Prostate gland (tissue), 2 donors: ENCODE data around the gene DACH1. TPM values are rescaled to one million over a fixed set of nuclear protein-coding genes. Genes with fewer than 3 reads are reported as not detected.

Experiments used
- DNase-seq: peaks from one replicate; pipeline ENCODE4 v3.0.0-alpha.2; 2019; ENCODE audit warnings: low spot score
- H3K27ac ChIP-seq, 2 donors: fragments of 200-600 bp; sonication (generic); 2 replicates each; pipeline ENCODE4 v1.5.1; 2017 to 2019
- H3K27me3 ChIP-seq: fragments of 200-600 bp; sonication (generic); replicated peaks from 2 replicates; pipeline ENCODE4 v1.5.1; 2019; ENCODE audit not compliant: insufficient read depth
- H3K36me3 ChIP-seq, 2 donors: fragments of 200-600 bp; sonication (generic); 1 replicate in 1 of 2; 2 replicates in 1 of 2; pipeline versions ENCODE4 v1.5.1 to v1.8.1; 2017 to 2019
- H3K4me1 ChIP-seq: fragments of 200-600 bp; sonication (generic); replicated peaks from 2 replicates; pipeline ENCODE4 v1.5.1; 2019
- H3K4me3 ChIP-seq, 2 donors: fragments of 200-600 bp; sonication (generic); 2 replicates each; pipeline ENCODE4 v1.5.1; 2017 to 2019
- H3K9me3 ChIP-seq: fragments of 200-600 bp; sonication (generic); 2 replicates; pipeline ENCODE4 v1.5.1; 2017
- CTCF ChIP-seq, 4 experiments: fragments of 200-600 bp in 2 of 4; fragments of 450-650 bp in 2 of 4; sonication (generic) in 2 of 4; IDR thresholded peaks; 1 replicate in 3 of 4; 2 replicates in 1 of 4; pipeline ENCODE4 v1.5.1; 2016 to 2019; ENCODE audit warnings: antibody characterized with exemption in 4 of 4, mild to moderate bottlenecking in 2 of 4, moderate library complexity in 2 of 4
- POLR2A ChIP-seq: fragments of 450-650 bp; IDR thresholded peaks from one replicate; pipeline ENCODE4 v1.6.1; 2016; ENCODE audit warnings: antibody characterized with exemption, mild to moderate bottlenecking
- POLR2AphosphoS5 ChIP-seq: sonication (generic); formaldehyde crosslinking; IDR thresholded peaks from one replicate; pipeline ENCODE4 v1.6.1; 2017; ENCODE audit warnings: antibody characterized with exemption
- WGBS: methylation state at CpG from one replicate; pipeline ENCODE4 v1.1.5; 2018; 5-methylcytosine and 5-hydroxymethylcytosine counted together
- intact Hi-C: fragments of 100-400 bp; cut with DNase I; formaldehyde crosslinking; loops from one replicate; pipeline ENCODE4 v1.14.2; 2022
- total RNA-seq, 2 donors: library from RNA; depleted of rRNA; stranded (reverse); fragments of >200 nt; gene quantifications; one replicate each; pipeline ENCODE4 v1.1.0, GENCODE V29; 2016

Gene DACH1
- total RNA-seq, 2 donors from 2014 or later: 14.6 to 18.0 TPM

GRCh38 chr13:71856548-71857043 is 10.4 kb downstream of the DACH1 start:
- H3K9me3 ChIP-seq: no peaks in the 10 kb centered on the region
- no peaks in the 10 kb centered on the region for H3K4me1 ChIP-seq
- intact Hi-C loops: no loop called here
- H3K36me3 ChIP-seq: no peaks in the 10 kb centered on the region
- TF ChIP-seq POLR2AphosphoS5: no peak
- no peak for TF ChIP-seq CTCF (IDR thresholded peaks at IDR 0.05)
- no peak for TF ChIP-seq POLR2A
- no peak for DNase-seq
- H3K27me3 ChIP-seq: no peaks in the 10 kb centered on the region
- H3K27ac ChIP-seq: no peak overlapping the region
- WGBS: 92% methylated on average over 4 of the region's 4 CpGs
- H3K4me3 ChIP-seq: no peak overlapping the region

GRCh38 chr13:71854401-71854800 is 12.6 kb downstream of the DACH1 start:
- H3K4me3 ChIP-seq: no peak overlapping the region
- H3K36me3 ChIP-seq: no peaks in the 10 kb centered on the region
- no peaks in the 10 kb centered on the region for H3K9me3 ChIP-seq
- no peaks in the 10 kb centered on the region for H3K27me3 ChIP-seq
- intact Hi-C loops: no loop called here
- no peak for DNase-seq
- TF ChIP-seq POLR2A (no peak), CTCF (IDR thresholded peaks at IDR 0.05) (no peak), POLR2AphosphoS5 (no peak)
- no peak overlapping the region for H3K27ac ChIP-seq
- no peaks in the 10 kb centered on the region for H3K4me1 ChIP-seq
- WGBS: 58% methylated on average over 1 of the region's 1 CpG

- Histone ChIP-seq H3K27ac (no peak overlapping the region), H3K9me3 (no peaks in the 10 kb centered on the region), H3K36me3 (no peaks in the 10 kb centered on the region), H3K4me3 (no peak overlapping the region), H3K4me1 (no peaks in the 10 kb centered on the region), H3K27me3 (no peaks in the 10 kb centered on the region)
- TF ChIP-seq CTCF (IDR thresholded peaks at IDR 0.05) (no peak), POLR2AphosphoS5 (no peak), POLR2A (no peak)
- intact Hi-C loops: no loop called here
- DNase-seq: no peak
- 90% methylated on average over 3 of the region's 3 CpGs for WGBS
Observed at GRCh38 chr13:71853725-71854124, 13.3 kb downstream of the DACH1 start.

- Histone ChIP-seq H3K36me3 (no peaks in the 10 kb centered on the region), H3K9me3 (no peaks in the 10 kb centered on the region), H3K27me3 (no peaks in the 10 kb centered on the region), H3K4me3 (no peak overlapping the region), H3K4me1 (no peaks in the 10 kb centered on the region), H3K27ac (no peak overlapping the region)
- DNase-seq: no peak
- intact Hi-C loops: no loop called here
- no peak for TF ChIP-seq POLR2A
- no peak for TF ChIP-seq POLR2AphosphoS5
- no peak for TF ChIP-seq CTCF (IDR thresholded peaks at IDR 0.05)
- 93% methylated on average over 2 of the region's 2 CpGs for WGBS
Observed at GRCh38 chr13:71852736-71853135, 14.3 kb downstream of the DACH1 start.

GRCh38 chr13:71851498-71852409 is 15.2 kb downstream of the DACH1 start:
- Histone ChIP-seq H3K27ac (no peak overlapping the region), H3K4me1 (no peaks in the 10 kb centered on the region), H3K4me3 (no peak overlapping the region), H3K9me3 (no peaks in the 10 kb centered on the region), H3K27me3 (no peaks in the 10 kb centered on the region), H3K36me3 (no peaks in the 10 kb centered on the region)
- 91% methylated on average over 9 of the region's 9 CpGs for WGBS
- DNase-seq: no peak
- intact Hi-C loops: no loop called here
- no peak for TF ChIP-seq POLR2A
- TF ChIP-seq POLR2AphosphoS5: no peak
- TF ChIP-seq CTCF (IDR thresholded peaks at IDR 0.05): no peak
